Measurements from ENCODE around the gene CSMD2.

The CSMD2 gene

GRCh38 chr1:34167389-34167788 is 2.4 kb upstream of the CSMD2 start:
- TF ChIP-seq, protein P1, sequence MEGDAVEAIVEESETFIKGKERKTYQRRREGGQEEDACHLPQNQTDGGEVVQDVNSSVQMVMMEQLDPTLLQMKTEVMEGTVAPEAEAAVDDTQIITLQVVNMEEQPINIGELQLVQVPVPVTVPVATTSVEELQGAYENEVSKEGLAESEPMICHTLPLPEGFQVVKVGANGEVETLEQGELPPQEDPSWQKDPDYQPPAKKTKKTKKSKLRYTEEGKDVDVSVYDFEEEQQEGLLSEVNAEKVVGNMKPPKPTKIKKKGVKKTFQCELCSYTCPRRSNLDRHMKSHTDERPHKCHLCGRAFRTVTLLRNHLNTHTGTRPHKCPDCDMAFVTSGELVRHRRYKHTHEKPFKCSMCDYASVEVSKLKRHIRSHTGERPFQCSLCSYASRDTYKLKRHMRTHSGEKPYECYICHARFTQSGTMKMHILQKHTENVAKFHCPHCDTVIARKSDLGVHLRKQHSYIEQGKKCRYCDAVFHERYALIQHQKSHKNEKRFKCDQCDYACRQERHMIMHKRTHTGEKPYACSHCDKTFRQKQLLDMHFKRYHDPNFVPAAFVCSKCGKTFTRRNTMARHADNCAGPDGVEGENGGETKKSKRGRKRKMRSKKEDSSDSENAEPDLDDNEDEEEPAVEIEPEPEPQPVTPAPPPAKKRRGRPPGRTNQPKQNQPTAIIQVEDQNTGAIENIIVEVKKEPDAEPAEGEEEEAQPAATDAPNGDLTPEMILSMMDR (IDR thresholded peaks at IDR 0.05; ENCODE audit: control insufficient read depth, insufficient read depth, low read depth, low read length, missing control alignments) = no peak
- H3K4me3 ChIP-seq (ENCODE audit: control insufficient read depth, low read depth, low read length) = no peak overlapping the region
- no peak for DNase-seq (ENCODE audit: low read depth)

DNA sequence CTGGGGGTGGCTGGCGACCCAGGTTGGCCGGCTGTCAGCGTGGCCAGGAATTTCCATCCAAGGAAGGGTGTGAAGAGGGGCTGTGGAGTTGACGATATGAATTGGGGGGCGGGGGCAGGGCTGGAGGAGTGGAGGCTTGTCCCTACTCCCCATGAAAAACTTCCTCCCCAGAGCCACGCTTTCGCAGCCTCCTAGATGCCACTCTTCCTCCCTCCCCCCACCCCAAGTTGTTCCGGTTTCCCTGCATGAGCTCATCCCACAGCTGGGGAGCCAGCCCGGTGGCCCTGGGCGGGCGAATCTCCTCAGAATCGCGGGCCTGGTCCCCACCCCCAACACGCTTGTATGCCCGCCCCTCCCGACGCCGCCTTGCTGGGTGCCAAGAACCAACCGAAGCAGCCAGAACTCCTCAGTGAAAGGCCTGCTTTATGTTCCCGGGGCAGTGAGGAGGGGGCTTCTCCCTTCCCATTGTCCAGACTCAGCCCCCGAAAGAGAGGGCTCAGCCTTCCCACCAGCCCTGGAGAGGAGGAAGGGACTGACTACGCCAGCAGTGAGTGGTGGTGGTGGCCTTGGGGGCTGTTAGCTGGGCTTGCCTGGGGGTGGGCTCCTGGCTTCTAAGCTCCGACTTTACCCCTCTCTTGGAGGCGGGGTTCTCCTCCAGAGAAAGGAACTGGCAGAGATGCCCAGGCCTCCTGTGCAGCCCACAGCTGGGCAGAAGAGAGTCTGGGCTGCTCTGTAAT is 1.8 kb upstream of the CSMD2 start:
- H3K4me3 ChIP-seq (ENCODE audit: control insufficient read depth, low read depth, low read length) = peak overlapping the region; percentile 24
- DNase-seq (ENCODE audit: low read depth) = no peak
- TF ChIP-seq, protein P1 (IDR thresholded peaks at IDR 0.05; ENCODE audit: control insufficient read depth, insufficient read depth, low read depth, low read length, missing control alignments) = no peak

DNA sequence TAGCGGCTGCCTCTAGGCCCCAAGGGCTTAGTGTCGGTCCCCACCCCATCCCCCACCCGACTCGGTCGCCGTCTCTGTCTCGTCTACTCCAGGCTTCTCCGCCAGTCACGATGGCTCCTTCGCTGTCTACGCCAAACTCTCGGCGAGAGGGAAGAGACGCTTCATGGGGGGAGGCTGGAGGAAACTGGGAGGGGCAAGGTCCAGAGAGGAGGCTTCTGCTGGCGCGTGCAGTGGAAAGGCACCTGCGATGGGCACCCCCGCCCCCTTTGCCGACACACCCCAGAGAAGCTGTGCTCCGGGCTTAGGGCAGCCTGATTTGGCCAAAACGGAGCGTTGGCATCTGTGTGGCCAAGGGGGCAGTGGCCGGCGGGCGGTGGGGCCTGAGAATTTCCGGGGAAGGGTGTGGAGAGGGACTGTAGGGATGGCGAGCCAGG is 1.2 kb upstream of the CSMD2 start:
- TF ChIP-seq, protein P1 (IDR thresholded peaks at IDR 0.05; ENCODE audit: control insufficient read depth, insufficient read depth, low read depth, low read length, missing control alignments) = no peak
- H3K4me3 ChIP-seq (ENCODE audit: control insufficient read depth, low read depth, low read length) = peak overlapping the region; percentile 24
- DNase-seq (ENCODE audit: low read depth) = no peak

GRCh38 chr1:34165422-34165921 is 442 bp upstream of the CSMD2 start:
- TF ChIP-seq, protein P1 (IDR thresholded peaks at IDR 0.05; ENCODE audit: control insufficient read depth, insufficient read depth, low read depth, low read length, missing control alignments) = no peak
- H3K4me3 ChIP-seq (ENCODE audit: control insufficient read depth, low read depth, low read length) = peak overlapping the region; percentile 90
- DNase-seq (ENCODE audit: low read depth) = no peak

- H3K4me3 ChIP-seq (ENCODE audit: control insufficient read depth, low read depth, low read length) = peak overlapping the region; percentile 90
- no peak for DNase-seq (ENCODE audit: low read depth)
- TF ChIP-seq, protein P1 (IDR thresholded peaks at IDR 0.05; ENCODE audit: control insufficient read depth, insufficient read depth, low read depth, low read length, missing control alignments) = peak; percentile 6
Measured at GRCh38 chr1:34163792-34164731, 968 bp downstream of the CSMD2 start.
